GM12878 (cell line): ENCODE data around the gene MAP3K6. TPM values are rescaled to one million over a fixed set of nuclear protein-coding genes. Genes with fewer than 3 reads are reported as not detected.

ENCODE experiments used
- ATAC-seq: fragments of 200-7000 bp; cut with Tn5 transposase; 3 replicates; pipeline ENCODE4 v1.9.1; 2020; ENCODE audit warnings: mild to moderate bottlenecking, moderate library complexity
- BruUV-seq: library from RNA; stranded (reverse); fragments of 400-500 nt; replicated peaks from 2 replicates; lab custom pipeline; 2021; lab: Mats Ljungman, UMichigan
- CTCF ChIA-PET: fragments of 300-600 bp; sonication (Branson Sonifier 250); formaldehyde crosslinking; extraction: SDS; loops from one replicate; lab custom pipeline; 2021; ENCODE audit warnings: inconsistent platforms; lab: Yijun Ruan, JAX
- POLR2A ChIA-PET: fragments of 350-600 bp; formaldehyde crosslinking; extraction: SDS; loops from one replicate; lab custom pipeline; 2021; ENCODE audit warnings: inconsistent platforms; lab: Charles Lee
- RAD21 ChIA-PET: fragments of 300-600 bp; sonication (Branson Sonifier 250); formaldehyde crosslinking; loops from one replicate; lab custom pipeline; 2023; ENCODE audit warnings: antibody characterized with exemption; ENCODE audit not compliant: unreplicated experiment; lab: Charles Lee
- SMC1A ChIA-PET: fragments of 300-600 bp; sonication (Branson Sonifier 250); formaldehyde crosslinking; loops from one replicate; lab custom pipeline; 2023; ENCODE audit not compliant: unreplicated experiment, uncharacterized antibody; lab: Charles Lee
- DNase-seq: peaks from one replicate; pipeline ENCODE4 v3.0.0-alpha.2; 2011; ENCODE audit warnings: low read depth, low spot score
- FAIRE-seq: peaks from 3 replicates; lab custom pipeline; 2011; peaks lifted over from hg19 to GRCh38; lab: Jason Lieb, UNC
- H2AFZ ChIP-seq: 2 replicates; pipeline ENCODE4 v1.6.0; 2011; ENCODE audit warnings: low read depth, low read length, control low read depth; ENCODE audit not compliant: control insufficient read depth
- H3K27ac ChIP-seq: 2 replicates; pipeline ENCODE4 v1.5.1; 2011; ENCODE audit warnings: control low read depth; ENCODE audit not compliant: control insufficient read depth, insufficient read depth
- H3K27me3 ChIP-seq, 2 experiments: replicated peaks in 1 of 2; 2 replicates each; pipeline versions ENCODE4 v1.6.0 to v1.6.1; 2011; ENCODE audit warnings: low read length in 1 of 2; ENCODE audit not compliant: control insufficient read depth in 2 of 2, insufficient read depth in 2 of 2
- H3K36me3 ChIP-seq, 2 experiments: 2 replicates each; pipeline ENCODE4 v1.5.1; 2011; ENCODE audit warnings: low read length in 1 of 2; ENCODE audit not compliant: control insufficient read depth in 2 of 2, insufficient read depth in 2 of 2
- H3K4me1 ChIP-seq: 2 replicates; pipeline ENCODE4 v1.6.1; 2011; ENCODE audit warnings: mild to moderate bottlenecking, low read length, moderate library complexity, mixed read lengths; ENCODE audit not compliant: control insufficient read depth, insufficient read depth
- H3K4me2 ChIP-seq: 2 replicates; pipeline ENCODE4 v1.6.0; 2011; ENCODE audit warnings: control low read depth; ENCODE audit not compliant: control insufficient read depth, insufficient read depth
- H3K4me3 ChIP-seq: fragments of 200-600 bp; sonication (generic); 2 replicates; pipeline ENCODE4 v1.5.1; 2016
- H3K79me2 ChIP-seq: 2 replicates; pipeline ENCODE4 v1.6.0; 2011; ENCODE audit warnings: low read length; ENCODE audit not compliant: control insufficient read depth, insufficient read depth
- H3K9ac ChIP-seq: 2 replicates; pipeline ENCODE4 v1.8.0; 2011; ENCODE audit warnings: low read length, control low read depth, mixed read lengths; ENCODE audit not compliant: control insufficient read depth, insufficient read depth
- H3K9me3 ChIP-seq: replicated peaks from 3 replicates; pipeline ENCODE4 v1.5.1; 2011; ENCODE audit warnings: mild to moderate bottlenecking, low read length; ENCODE audit not compliant: control insufficient read depth, insufficient read depth
- H4K20me1 ChIP-seq: 2 replicates; pipeline ENCODE4 v1.6.0; 2011; ENCODE audit not compliant: control insufficient read depth, insufficient read depth
- CBX5 ChIP-seq: sonication (generic); IDR thresholded peaks from 2 replicates; pipeline ENCODE4 v1.6.1; 2016; ENCODE audit warnings: low read depth, moderate library complexity, mild to moderate bottlenecking, inconsistent platforms
- CREB1 ChIP-seq: IDR thresholded peaks from 2 replicates; pipeline ENCODE4 v1.6.1; 2012; ENCODE audit warnings: low read depth, mild to moderate bottlenecking, inconsistent platforms
- EGR1 ChIP-seq, 2 experiments: IDR thresholded peaks; 1 replicate in 1 of 2; 2 replicates in 1 of 2; pipeline ENCODE4 v1.6.1; 2011 to 2012; ENCODE audit warnings: low read depth in 2 of 2, low read length in 2 of 2, borderline replicate concordance in 1 of 2, mild to moderate bottlenecking in 1 of 2, moderate library complexity in 1 of 2
- ESRRA ChIP-seq: IDR thresholded peaks from 2 replicates; pipeline ENCODE4 v1.6.1; 2012; ENCODE audit warnings: mild to moderate bottlenecking, low read length, improper control_type of control experiment
- MTA2 ChIP-seq: fragments of 450-650 bp; IDR thresholded peaks from 2 replicates; pipeline ENCODE4 v1.6.1; 2016; ENCODE audit warnings: low read depth, mild to moderate bottlenecking, moderate library complexity
- MTA3 ChIP-seq: IDR thresholded peaks from 2 replicates; pipeline ENCODE4 v1.6.1; 2012; ENCODE audit warnings: low read length, inconsistent platforms, borderline replicate concordance
- NR2C1 ChIP-seq: fragments of 450-650 bp; IDR thresholded peaks from 2 replicates; pipeline ENCODE4 v1.6.1; 2017; ENCODE audit warnings: antibody characterized with exemption, mild to moderate bottlenecking, moderate library complexity
- NR2C2 ChIP-seq: IDR thresholded peaks from 2 replicates; pipeline ENCODE4 v1.6.1; 2011; ENCODE audit warnings: borderline replicate concordance, low read depth; ENCODE audit not compliant: control insufficient read depth, insufficient read length
- NR2F1 ChIP-seq: fragments of 450-650 bp; conservative IDR thresholded peaks from 2 replicates; pipeline ENCODE4 v1.6.1; 2017; ENCODE audit warnings: mild to moderate bottlenecking
- POLR2AphosphoS5 ChIP-seq: IDR thresholded peaks from 2 replicates; pipeline ENCODE4 v1.6.1; 2011; ENCODE audit warnings: mild to moderate bottlenecking, low read length, inconsistent platforms
- POU2F2 ChIP-seq: IDR thresholded peaks from 3 replicates; pipeline ENCODE4 v1.6.1; 2011; ENCODE audit warnings: low read depth, mild to moderate bottlenecking, low read length, borderline replicate concordance
- SP1 ChIP-seq: IDR thresholded peaks from one replicate; pipeline ENCODE4 v1.6.1; 2011; ENCODE audit warnings: low read depth, low read length
- SREBF2 ChIP-seq: IDR thresholded peaks from 2 replicates; pipeline ENCODE4 v1.6.1; 2012; ENCODE audit warnings: mild to moderate bottlenecking, low read length
- WGBS: methylation state at CpG from one replicate; pipeline ENCODE4 v1.1.6; 2016; ENCODE audit warnings: low lambda C conversion rate; ENCODE audit not compliant: insufficient replicate concordance, insufficient coverage; ENCODE audit errors: missing lambda C conversion rate; 5-methylcytosine and 5-hydroxymethylcytosine counted together
- in situ Hi-C: fragments of 300-500 bp; cut with MboI; formaldehyde crosslinking; loops from 9 replicates; pipeline ENCODE4 v1.14.3; 2018; ENCODE audit warnings: mixed read lengths
- intact Hi-C: fragments of 100-400 bp; cut with micrococcal nuclease; formaldehyde crosslinking; loops from one replicate; pipeline ENCODE4 v1.14.2; 2022; ENCODE audit not compliant: unreplicated experiment
- polyA plus RNA-seq, 11 experiments: library from polyadenylated mRNA; depleted of rRNA in 4 of 11; unstranded in 6 of 11; stranded (reverse) in 5 of 11; fragments of >200 nt; fragmentation: Nextera tagmentation in 4 of 11; fragmentation: Illumina TruSeq in 1 of 11; extraction: Ambion mirVana in 4 of 11; extraction: Trizol in 1 of 11; gene quantifications; 1 replicate in 1 of 11; 2 replicates in 10 of 11; pipeline versions ENCODE4 v1.2.1 to v1.2.3, GENCODE V29; 2011 to 2016; ENCODE audit warnings: inconsistent platforms in 2 of 11, missing spikeins in 2 of 11, low read depth in 1 of 11
- total RNA-seq, 4 experiments: library from RNA; depleted of rRNA in 3 of 4; stranded (reverse); fragments of >200 nt in 3 of 4; fragmentation: Illumina TruSeq in 1 of 4; extraction: Trizol in 1 of 4; gene quantifications; 2 replicates each; pipeline versions ENCODE4 v1.2.1 to v1.2.3, GENCODE V29; 2013 to 2021
- TF ChIP-seq, protein P1 (sequence below): fragments of 150-350 bp; IDR thresholded peaks from 2 replicates; pipeline ENCODE4 v1.6.1; 2014; ENCODE audit warnings: mild to moderate bottlenecking, low read depth, low read length

The MAP3K6 gene
- total and polyA plus RNA-seq, 10 of the 15 experiments (the other 5 are each of a cell fraction or from before 2014, with no cell fraction given), result 0.15 to 3.4 (median 1.2) TPM; not detected in 1

DNA sequence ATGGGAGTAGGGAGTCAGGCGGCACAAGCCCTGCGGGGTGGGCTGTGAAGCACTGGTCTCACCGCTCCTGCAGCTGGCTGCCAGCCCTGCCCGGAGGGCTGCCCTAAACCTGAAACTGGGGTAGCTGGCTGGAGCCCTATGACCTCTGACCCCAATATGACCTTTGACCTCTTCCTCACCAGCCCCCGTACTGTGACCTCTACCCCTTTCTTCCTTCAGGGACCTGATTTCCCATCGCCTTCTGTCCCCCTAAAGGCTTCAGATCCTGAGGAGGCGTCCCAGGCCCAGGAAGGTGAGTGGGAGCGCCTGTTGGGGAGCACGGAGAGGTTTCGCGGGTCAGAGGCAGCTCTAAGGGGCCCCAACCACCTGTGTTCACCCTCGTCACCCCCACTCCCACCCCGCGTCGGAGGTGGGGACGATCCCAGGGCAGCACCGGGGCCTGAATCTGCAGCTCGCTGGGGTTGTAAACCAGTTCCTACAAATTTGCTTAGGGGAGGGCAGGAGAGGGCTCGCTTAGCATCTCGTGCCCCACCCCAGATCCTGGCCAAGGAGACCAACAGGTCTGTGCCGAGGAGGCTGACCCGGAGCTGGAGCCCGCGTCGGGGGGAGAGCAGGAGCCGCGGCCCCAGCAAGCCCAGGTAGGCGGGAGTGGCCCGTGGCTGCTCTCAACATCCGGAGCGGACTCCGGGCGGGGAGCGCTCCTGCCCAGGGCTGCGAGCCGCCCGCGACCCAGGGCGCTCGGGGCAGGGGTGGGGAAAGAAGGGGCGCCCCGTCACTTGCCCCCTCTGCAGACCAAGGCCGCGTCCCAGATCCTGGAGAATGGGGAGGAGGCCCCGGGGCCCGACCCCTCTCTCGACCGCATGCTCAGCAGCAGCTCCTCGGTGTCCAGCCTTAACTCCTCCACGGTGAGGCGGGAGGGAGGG, 17.6 kb downstream of the MAP3K6 start:
- Histone ChIP-seq H3K36me3 (no peaks in the 10 kb centered on the region), H3K27ac (no peak overlapping the region), H3K79me2 (no peaks in the 10 kb centered on the region), H3K4me2 (peak overlapping the region; percentile 71; the same call in 1 of the 2 replicates), H3K27me3 (no peaks in the 10 kb centered on the region), H2AFZ (peak overlapping the region; percentile 43; the same call in 1 of the 2 replicates), H3K4me3 (no peak overlapping the region), H3K4me1 (no peaks in the 10 kb centered on the region; the same call in 1 of the 2 replicates), H3K9me3 (no peaks in the 10 kb centered on the region), H4K20me1 (no peaks in the 10 kb centered on the region), H3K9ac (no peak overlapping the region)
- WGBS, result 55% methylated on average over 38 of the region's 51 CpGs
- in situ Hi-C loops (no loop called here), intact Hi-C loops (no loop called here)
- ChIA-PET RAD21 (interaction anchor here (0.6 kb wide), 1 partner anchor 11 kb away, joined by 3 read pairs; no protein-coding TSS in a partner anchor), CTCF (interaction anchor here (0.6 to 0.9 kb wide), 2 partner anchors 16 to 273 kb away, joined by 3 read pairs; no protein-coding TSS in a partner anchor), SMC1A (no interaction called here), POLR2A (no interaction called here)
- FAIRE-seq (no peak), DNase-seq (no peak), ATAC-seq (no peak; the same call in 2 of the 3 replicates)
- TF ChIP-seq SREBF2 (no peak), POU2F2 (no peak), MTA2 (no peak), NR2C1 (peak; percentile 84), ESRRA (no peak), CREB1 (no peak), NR2C2 (peak; percentile 76), CBX5 (no peak), EGR1 (IDR thresholded peaks at IDR 0.05; ENCODE audit: borderline replicate concordance in 1 of 2, low read depth in 2 of 2, low read length in 2 of 2) (peak in 1 of 2 experiments; percentile 41; a peak in 1 of 3 replicates), MTA3 (no peak), POLR2AphosphoS5 (no peak), SP1 (peak; percentile 23), NR2F1 (peak; percentile 84)
- TF ChIP-seq, protein P1, sequence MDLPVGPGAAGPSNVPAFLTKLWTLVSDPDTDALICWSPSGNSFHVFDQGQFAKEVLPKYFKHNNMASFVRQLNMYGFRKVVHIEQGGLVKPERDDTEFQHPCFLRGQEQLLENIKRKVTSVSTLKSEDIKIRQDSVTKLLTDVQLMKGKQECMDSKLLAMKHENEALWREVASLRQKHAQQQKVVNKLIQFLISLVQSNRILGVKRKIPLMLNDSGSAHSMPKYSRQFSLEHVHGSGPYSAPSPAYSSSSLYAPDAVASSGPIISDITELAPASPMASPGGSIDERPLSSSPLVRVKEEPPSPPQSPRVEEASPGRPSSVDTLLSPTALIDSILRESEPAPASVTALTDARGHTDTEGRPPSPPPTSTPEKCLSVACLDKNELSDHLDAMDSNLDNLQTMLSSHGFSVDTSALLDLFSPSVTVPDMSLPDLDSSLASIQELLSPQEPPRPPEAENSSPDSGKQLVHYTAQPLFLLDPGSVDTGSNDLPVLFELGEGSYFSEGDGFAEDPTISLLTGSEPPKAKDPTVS, result no peak
- no TSS peak for BruUV-seq
